ENCODE measurements around the gene ELMO1.

- TF ChIP-seq ZNF384 (IDR thresholded peaks at IDR 0.05; ENCODE audit: borderline replicate concordance, low read depth, low read length) (no peak), EZH2 (IDR thresholded peaks at IDR 0.05; ENCODE audit: borderline replicate concordance, control insufficient read depth, low read depth, low read length) (no peak), ZSCAN29 (IDR thresholded peaks at IDR 0.05) (no peak), KDM1A (IDR thresholded peaks at IDR 0.05; ENCODE audit: borderline replicate concordance) (no peak)
These were observed 236.6 kb downstream of the ELMO1 start for GRCh38 chr7:37212051-37212450.

All from GM12878 (cell line).